Stimulated activated naive CD4-positive, alpha-beta T cell (primary cell): ENCODE data around the gene TIMMDC1.
"Not testable (repeated sequence)": the region's sequence is repeated elsewhere in the genome, so short reads cannot be mapped to it uniquely, and the experiment has no call there.

Source experiments
- DNase-seq, 6 experiments: peaks; one replicate each; lab custom pipeline; 2025; lab: John Stamatoyannopoulos, UW

The TIMMDC1 gene

DNA sequence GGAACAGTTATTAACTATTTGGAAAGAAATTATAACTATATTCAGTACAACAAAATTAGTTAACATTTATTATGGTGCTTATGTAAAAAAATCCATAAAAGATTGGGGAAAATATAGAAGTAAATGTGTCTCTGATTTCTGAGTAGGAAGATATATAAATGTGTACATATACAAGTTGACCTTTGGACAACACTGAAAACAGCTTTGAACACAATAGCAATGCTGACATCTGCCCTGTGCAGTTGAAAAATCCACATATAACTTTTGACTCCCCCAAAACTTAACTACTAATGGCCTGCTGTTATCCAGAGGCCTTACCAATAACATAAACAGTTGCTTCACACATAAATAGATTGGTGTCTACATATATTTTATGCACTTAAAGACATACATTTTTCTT, 12.3 kb downstream of the TIMMDC1 start:
- no peak for DNase-seq

DNA sequence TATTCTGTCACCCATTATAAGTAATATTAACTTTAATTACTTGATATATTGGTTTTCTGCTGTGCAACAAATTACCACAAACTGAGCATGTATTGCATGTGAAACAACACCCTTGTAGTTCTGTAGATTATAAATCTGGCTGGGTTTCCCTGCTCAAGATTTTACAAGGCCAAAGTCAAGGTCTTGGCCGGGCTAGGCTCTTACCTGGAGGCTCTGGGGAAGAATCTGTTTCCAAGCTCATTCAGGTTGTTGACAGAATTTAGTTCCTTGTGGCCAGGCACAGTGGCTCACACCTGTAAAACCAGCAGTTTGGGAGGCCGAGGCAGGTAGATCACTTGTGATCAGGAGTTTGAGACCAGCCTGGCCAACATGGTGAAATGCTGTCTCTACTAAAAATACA, 16.3 kb downstream of the TIMMDC1 start:
- no peak for DNase-seq

DNA sequence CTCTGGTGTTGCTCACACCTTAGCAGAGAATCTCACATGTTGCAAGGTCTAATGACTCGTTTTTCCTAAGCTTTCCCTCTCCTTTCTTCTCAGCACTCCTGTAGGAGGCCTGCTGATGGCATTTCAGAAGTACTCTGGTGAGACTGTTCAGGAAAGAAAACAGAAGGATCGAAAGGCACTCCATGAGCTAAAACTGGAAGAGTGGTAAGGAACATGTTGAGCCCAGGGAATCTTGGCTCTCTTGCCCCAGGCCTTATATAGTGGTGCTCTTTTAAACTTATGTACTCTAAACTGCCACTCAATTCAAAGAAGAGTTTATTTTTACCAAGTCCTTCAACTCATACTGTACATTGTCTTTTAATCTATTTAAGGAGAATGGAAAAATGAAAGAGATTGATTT, 18.8 kb downstream of the TIMMDC1 start:
- DNase-seq, result no peak

DNA sequence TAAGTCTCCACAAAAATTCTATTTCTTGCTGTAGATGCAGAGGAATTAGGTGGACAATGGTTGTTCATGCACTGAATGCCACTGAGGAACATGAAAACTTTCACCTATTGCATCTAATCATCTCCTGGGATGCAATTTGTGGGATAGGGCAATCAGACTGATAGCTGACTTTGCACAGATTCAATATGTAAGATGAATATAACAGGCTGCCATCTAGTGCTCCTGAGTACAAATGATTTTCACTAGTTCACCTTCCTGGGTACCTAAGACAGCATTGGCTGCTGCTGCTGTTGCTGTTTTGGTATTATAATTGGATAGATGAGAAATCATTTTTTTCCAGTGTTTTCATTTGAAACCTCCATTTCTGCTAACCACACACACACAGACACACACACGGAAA, 19.7 kb downstream of the TIMMDC1 start:
- no peak for DNase-seq

DNA sequence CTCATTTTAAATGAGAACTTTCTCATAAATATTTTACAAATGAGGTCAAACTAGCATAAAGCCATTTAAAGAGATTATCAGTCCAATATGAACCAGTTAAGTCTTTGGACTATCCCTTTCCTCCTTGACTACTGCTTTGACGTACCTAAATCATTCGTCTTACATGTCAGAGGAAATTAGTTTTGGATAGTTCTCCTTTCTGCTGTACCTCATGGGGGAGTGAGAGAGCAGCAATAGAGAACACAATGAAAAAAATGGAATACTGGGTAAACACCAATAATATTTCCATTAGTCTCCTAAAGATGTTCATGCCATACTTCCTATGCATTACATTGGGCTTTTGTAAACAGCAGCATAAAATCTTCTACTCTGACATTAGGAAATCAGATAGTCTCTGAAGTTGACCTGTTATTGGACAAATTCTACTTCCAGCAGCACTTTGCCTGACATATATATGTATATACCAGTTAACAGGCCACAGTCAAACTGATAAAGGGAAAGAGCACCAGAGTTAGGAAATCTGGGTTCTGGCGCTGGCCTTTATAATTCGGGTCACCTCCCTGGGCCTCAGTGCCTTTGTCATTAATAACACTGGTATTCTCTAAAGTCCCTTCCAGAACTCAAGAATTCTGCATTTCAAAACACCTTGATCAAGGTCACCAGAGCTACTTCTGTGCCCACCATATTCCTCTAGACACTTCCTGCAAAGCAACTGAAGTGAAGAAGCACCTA, 26.8 kb downstream of the TIMMDC1 start:
- DNase-seq, result no peak

DNA sequence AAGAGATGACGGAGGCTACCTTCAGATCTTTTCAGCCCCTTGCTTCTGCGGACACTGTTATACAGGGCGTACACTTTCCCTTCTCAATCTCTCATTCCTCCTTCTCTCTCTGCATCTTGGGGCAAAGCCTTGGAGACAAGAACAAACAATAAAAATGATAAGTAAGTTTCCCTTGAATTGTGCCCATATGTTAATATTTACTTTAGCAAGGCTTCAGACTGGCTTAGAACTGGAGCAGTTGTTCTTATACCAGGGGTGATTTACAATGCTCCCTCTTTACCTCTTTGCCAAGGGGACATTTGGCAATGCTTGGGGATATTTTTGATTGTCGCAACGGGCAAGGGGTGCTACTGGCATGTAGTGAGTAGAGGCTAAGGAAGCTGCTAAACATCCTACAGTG, 29.4 kb downstream of the TIMMDC1 start:
- no peak for DNase-seq

DNA sequence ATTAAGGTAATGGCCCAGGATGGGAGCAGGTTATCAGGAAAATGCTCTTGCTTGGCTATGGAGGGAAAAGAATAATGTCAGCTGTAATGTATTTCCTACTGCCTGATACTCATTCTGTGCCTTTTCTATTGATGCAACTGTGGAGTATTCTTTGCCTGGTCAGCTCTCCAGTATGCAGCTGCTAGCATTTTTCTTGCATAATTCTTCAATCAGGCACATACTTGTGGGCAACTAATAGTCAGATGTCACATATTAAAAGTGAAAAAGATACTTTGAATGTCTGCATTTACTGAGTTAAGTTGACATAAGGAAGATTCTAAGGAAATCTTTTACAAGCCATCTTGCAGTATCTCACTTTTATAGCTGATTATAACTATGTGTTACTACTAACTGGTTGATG, 31.5 kb downstream of the TIMMDC1 start:
- no peak for DNase-seq

DNA sequence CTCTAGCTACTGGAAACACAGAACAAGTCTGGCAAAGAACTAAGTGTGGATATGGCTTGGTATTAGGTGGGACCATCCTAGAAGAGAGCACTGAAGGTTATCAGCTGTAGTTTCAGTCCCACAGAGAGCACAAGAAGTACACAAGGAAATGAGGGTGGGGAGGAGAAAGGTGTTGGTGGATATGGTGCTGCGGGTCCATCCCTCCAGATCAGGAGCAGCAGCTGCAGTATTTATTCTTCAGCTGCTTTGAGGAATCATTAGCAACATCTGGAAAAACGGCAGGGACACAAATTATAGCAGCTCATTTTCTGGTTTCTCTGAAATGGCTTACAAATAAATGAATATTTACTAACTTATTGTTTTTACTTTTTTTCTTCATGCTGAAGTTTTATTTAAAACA, 32.1 kb downstream of the TIMMDC1 start:
- DNase-seq, result no peak

DNA sequence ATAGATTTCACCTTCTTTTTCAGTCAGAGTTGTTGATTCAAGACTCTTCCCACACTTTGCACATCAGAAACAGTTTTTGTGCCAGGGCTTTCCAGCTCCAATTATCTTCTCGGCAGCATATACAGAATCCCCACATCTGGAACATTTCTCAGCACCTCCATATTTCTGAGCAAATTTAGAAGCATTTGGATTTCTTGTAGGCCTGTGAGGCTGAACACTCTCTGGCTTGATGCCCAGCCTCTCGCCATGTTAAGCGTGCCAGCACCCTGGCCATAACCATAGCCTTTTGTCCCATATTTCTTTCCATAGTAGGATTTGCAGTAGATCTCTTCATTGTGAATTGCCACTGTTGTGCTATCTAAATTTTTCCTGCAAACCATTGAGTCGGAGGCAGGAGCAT, 32.8 kb downstream of the TIMMDC1 start:
- no peak for DNase-seq

DNA sequence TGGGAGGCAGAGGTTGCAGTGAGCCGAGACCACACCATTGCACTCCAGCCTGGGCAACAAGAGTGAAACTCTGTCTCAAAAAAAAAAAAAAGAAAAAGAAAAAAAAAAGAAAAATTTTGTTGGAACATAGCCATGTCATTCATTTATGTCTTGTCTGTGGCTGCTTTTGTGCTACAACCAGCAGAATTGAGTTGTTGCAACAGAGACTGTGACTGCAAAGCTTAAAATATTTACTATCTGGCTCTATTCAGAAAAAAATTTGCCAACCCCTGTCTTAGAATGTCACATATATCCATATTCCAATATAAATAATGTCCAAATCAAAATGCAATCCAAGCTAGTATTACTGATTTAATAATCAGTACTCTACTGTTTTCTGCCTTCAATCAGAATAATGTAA, 35.9 kb downstream of the TIMMDC1 start:
- DNase-seq, result no peak

DNA sequence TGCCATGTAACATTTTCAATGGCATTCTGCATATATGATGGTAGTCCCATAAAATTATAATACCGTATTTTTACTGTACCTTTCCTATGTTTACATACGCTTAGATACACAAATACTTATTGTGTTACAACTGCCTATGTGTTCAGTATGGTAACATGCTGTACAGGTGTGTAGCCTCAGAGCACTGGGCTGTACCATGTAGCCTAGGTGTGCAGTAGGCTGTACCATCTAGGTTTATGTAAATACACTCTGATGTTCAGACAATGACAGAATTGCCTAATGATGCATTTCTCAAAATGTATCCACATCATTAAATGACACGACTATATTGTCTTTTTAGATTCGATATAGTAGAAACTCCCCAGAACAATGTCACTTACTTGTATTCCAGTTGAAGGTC, 38.4 kb downstream of the TIMMDC1 start:
- no peak for DNase-seq

DNA sequence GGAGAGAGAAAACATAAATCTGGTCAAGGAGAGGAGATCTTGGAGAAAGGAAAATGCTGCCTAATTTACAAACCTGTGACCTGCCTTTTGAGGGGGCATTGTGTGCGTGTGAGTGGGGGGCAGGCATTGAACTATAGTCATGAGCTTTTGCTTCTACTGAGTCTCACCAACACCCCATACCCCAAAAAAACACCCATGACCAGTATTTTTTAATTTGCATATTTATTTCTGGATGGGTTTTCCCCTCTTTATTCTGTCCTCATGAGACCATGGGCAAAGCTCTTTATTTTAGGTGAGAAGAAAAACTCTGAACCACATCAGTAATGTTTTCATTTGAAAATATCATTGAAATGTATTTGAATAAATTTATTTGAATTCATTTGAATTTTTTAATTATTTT, 40.4 kb downstream of the TIMMDC1 start:
- no peak for DNase-seq

DNA sequence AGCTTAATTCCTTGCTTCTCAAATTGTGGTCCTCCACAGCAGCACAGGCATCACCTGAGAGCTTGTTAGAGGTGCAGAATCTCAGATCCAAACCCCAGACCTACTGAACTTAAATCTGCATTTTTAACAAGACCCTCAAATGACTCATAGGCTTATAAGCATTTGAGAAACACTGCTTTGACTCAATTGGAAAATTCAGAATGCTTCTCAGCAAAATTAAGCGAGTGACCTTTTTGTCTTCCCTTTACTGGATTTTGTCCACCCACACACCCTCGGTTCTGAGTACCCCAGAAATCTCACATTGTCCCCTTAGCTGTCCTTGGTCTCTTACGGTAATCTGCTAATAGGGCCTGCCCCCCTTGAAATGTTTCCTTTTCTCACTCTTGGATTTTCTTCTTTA, 43.2 kb downstream of the TIMMDC1 start:
- DNase-seq, result no peak

DNA sequence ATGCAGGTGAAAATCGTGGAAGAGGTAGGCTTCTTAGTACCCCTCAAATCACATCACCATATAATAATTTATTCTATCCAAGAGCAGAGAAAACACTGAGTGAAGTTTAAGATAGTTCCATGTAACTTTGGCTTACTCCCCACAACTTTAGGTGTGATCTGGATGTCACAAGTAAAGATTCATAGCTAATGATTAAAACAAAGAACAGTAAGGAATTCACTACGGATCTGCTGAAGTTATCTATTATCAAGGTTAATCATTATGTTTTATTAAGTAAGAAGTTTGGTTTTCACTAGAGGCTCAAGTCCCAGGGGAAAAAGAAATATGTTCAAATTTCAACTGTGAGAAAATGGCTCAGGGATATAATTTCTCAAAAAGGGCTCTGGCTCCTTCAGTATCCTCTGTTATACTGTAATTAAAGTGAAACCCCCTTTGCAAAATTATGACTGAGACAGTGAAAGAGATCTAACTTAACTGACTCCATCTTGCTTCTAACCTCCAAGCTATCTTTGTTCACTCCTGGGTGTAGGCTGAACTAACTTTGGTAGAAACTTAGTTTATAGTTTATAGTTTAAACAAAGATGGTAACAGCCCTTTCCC, 43.9 kb downstream of the TIMMDC1 start:
- DNase-seq, result no peak

DNA sequence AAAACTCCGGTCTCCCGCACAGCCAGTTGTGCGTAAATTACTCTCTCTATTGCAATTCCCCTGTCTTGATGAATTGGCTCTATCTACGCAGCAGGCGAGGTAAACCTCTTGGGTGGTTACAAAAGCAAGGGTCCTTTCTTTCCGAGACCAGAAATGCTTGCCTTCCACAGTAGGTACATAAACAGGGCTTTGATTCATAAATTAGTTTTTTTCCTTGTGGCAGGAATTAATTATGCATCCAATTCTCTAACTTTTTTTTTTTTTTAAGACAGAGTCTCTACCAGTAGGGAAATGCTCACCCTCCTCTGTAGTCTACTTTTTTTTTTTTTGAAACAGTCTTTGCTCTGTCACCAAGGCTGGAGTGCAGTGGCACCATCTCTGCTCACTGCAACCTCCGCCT, 44.8 kb downstream of the TIMMDC1 start:
- DNase-seq, result no peak

DNA sequence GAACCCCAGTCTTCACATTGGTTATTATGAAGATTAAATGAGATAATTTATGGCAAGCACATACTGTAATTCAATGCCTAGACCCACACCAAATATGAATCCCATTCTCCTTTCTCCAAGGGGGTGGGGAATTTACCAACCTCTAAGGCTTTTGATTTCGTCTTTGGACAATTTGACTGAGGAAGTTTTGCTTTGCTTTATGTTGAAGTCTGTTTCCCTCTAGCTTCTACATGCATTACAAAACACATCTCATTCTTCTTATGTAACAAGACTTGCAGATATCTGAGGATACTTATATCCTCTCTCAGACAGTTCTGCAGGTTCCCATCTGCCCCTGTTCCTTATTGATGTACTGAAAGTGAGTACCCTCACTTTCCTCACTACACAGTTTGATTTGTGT, 48.9 kb downstream of the TIMMDC1 start:
- no peak for DNase-seq

DNA sequence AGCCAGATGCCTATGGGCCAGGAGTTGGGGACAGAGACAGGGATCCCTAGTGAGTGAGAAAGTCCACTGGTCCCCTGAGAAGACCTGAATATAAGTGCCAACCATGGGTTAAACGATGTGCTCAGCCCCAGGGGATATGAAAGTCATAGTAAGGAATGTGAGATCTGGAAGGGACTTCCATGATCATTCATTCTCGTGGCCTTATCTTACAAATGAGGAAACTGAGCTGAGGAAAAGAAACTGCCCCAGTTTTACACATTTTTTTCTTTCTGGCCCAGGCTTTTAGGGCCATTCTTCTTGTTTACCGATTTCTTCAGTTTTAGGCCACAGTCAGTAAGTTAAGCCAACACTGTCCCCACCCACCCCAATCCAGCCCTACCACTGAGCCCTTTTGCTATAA, 50.0 kb downstream of the TIMMDC1 start:
- no peak for DNase-seq

DNA sequence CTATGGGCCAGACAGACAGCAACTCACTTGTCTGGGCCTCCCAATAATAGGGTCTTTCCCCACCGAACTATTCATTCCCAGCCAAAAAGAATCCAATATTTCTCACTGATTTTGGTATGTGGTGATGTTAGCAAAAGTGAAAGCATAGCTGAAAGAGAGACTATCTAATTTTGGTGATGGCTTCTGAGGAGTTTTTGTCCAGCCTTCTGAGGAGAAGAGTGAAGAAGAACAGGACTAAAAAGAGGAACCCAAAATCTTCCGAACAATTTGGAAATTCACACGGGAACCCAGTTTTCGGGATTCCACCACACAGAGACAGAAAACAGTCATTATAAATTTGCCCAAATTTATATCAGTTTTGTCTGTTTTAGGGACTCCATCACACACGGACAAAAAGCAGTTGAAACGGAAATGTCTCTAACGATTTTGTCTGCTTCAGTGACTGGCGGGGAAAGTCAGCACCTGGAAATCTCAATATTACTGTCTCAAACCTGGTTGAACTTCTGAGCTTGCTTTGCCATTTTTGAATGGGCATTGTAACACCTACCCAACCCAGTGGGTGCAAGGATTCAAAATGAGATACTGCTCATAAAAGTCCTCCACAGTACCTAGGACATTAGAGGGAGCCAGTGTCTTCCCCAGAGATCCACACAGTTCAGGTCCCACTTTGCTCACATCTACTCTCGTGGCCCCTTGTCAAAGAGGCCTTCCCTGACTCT, 52.0 kb downstream of the TIMMDC1 start:
- DNase-seq, result no peak

DNA sequence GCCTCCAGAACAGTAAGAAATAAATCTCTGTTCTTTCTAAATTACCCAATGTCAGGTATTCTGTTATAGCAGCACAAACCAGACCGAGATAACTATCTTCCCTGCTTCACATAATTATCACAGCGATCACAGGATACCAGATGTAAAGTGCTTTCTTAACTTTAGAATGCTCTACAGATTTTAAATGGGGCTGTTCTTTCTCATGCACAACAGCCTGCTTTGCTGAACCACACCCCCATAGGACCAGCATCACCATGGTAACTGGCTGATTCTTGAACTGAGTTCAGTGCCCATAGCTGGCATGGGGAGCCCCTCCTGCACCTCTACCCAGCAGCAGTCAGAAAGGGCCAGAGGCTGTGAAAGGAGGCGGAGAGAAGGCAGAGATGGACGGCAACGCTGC, 53.3 kb downstream of the TIMMDC1 start:
- no peak for DNase-seq

DNA sequence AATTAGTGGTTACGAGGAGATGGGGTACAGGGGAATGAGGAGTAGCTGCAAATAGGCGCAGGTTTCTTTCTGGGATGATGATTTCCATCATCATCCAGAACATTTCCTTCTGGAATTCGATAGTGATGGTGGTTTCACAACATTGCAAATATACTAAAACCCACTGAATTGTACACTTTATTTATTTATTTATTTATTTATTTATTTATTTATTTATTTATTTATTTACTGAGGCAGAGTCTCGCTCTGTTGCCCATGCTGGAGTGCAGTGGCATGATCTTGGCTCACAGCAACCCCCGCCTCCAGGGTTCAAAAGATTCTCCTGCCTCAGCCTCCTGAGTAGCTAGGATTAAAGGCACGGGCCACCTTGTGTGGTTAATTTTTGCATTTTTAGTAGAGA, 54.6 kb downstream of the TIMMDC1 start:
- not testable (repeated sequence) for DNase-seq

DNA sequence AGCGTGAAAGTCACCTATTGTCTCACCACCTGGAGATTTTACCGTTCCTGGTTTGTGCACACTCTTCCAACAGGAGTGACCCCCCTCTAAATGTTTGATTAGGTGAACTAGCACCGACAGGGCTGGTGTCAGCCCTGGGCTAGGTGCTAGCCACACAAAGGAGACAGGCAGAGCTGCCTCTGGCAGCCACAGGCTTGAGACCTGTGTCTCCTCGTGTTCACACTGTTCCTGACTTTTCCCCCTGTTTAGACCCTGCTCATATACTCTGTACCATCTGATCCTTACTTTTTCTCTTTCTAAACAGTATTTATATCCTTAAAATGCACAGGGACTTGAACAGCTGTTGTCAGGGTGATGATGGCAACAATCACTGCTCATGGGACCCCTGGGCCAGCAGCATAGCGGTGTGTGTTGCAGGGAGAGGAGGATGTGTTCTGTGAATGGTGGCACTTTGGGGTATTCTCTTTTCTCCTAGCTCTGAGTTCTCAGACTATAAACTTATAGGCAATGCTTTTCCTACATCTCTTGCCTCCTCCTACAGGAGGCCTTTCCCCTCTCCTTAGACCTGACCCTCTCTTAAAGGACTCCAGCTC, 55.6 kb downstream of the TIMMDC1 start:
- DNase-seq, result no peak

DNA sequence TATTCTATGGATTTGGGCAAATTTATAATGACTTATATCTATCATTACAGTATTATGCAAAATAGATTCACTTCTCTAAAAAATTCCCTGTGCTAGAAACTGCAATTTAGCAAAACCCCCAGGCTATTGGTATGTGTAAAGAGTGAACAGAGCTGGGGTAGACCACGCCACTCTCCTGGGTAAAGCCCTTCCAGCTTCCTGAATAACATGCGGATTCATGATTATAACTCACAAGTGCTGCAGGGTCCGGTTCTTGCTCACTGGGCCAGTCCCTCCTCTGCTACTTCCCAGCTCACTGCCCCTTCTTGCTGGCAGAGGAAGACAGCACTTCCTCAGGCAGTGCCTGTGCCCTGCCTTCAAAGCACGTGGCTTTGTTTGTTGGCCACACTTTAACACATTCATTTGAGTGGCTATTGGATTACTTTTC, 57.0 kb downstream of the TIMMDC1 start:
- DNase-seq, result no peak

DNA sequence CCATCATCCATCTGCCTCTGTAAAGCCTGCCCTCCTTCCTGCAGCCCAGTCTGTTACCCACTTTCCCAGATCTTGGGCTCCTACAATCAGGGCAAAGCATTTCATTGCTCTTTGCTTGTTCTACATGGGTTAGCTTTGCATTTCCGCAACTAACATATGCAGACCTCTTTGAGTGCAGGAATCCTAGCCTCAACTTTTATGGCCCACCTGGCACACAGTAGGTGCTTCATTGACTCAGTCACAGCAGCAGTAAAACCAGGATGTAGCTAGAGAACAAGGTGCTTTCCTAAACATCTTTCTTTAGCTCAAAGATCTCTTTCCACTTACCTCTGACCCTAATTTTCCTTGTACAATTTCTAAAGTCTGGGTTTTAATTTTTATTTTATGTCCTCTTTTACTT, 57.6 kb downstream of the TIMMDC1 start:
- no peak for DNase-seq
